ENCODE measurements around the gene PRKD1. TPM values are rescaled to one million over a fixed set of nuclear protein-coding genes. Genes with fewer than 3 reads are reported as not detected.
"Not testable (repeated sequence)": the region's sequence is repeated elsewhere in the genome, so short reads cannot be mapped to it uniquely, and the experiment has no call there.

The PRKD1 gene
- total RNA-seq, 1 donor from 2014 or later = 3.2 TPM

GRCh38 chr14:29724991-29725390 lies 202.7 kb downstream of the PRKD1 start:
- no peak for DNase-seq (ENCODE audit: missing footprints)
- intact Hi-C loops (cut with DNase I) = no loop called here
- ATAC-seq = peak; percentile 26

DNA sequence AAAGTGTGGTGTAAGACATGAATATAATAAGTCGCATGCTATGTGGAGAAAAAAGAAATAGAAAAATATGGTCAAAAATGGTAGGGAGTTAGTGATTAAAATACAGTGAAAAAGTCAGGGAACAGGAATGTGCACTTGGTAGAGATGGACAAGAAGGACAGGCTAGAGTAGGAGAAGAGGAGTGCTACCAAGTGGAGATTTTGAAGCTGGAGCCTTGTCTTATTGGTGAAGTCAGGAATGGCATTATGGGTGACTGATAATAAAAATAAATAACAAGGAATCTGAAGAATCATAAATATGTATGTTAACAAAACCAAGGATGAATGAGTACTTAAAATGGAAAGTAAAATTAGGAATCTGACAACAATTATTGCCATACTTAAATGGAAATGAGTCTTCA lies 204.8 kb downstream of the PRKD1 start:
- intact Hi-C loops (cut with DNase I) = no loop called here
- ATAC-seq (no peak), DNase-seq (ENCODE audit: missing footprints) (no peak)

GRCh38 chr14:29721586-29721985 lies 206.1 kb downstream of the PRKD1 start:
- intact Hi-C loops (cut with DNase I) = no loop called here
- DNase-seq (ENCODE audit: missing footprints) = no peak
- ATAC-seq = no peak

- no peak for ATAC-seq
- intact Hi-C loops (cut with DNase I) = loop anchor here (10.0 kb wide), 1 partner anchor 163 kb away; no protein-coding TSS in a partner anchor
- no peak for DNase-seq (ENCODE audit: missing footprints)
These were observed 209.7 kb downstream of the PRKD1 start for GRCh38 chr14:29717901-29718300.

DNA sequence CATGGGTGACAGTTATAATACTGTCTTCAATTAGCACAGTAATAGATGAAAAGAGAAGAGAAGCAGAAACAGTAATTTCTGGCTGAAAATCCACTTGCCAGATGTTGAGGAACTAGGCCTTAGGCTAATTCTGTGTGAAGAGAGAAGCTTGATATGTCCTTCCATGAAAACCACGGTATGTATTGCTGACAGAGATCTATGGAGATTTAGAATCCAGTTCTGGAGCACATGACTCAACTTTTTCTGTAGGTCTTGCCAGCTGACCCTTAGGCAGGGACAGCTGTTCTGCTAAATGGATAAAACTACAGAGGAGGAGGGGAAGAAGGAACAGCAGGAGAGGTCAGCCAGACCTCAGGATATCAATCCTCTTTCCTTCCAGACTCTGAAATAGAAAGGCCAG lies 211.5 kb downstream of the PRKD1 start:
- intact Hi-C loops (cut with DNase I) = loop anchor here (10.0 kb wide), 1 partner anchor 161 kb away; no protein-coding TSS in a partner anchor
- ATAC-seq (no peak), DNase-seq (ENCODE audit: missing footprints) (no peak)

- intact Hi-C loops (cut with DNase I) = loop anchor here (10.0 kb wide), 1 partner anchor 158 kb away; no protein-coding TSS in a partner anchor
- ATAC-seq = no peak
- DNase-seq (ENCODE audit: missing footprints) = no peak
These were observed 215.0 kb downstream of the PRKD1 start for GRCh38 chr14:29712601-29713000.

- intact Hi-C loops (cut with DNase I) = loop anchor here (10.0 kb wide), 1 partner anchor 155 kb away; no protein-coding TSS in a partner anchor
- no peak for ATAC-seq
- DNase-seq (ENCODE audit: missing footprints) = no peak
These were observed 217.6 kb downstream of the PRKD1 start for GRCh38 chr14:29710015-29710414.

DNA sequence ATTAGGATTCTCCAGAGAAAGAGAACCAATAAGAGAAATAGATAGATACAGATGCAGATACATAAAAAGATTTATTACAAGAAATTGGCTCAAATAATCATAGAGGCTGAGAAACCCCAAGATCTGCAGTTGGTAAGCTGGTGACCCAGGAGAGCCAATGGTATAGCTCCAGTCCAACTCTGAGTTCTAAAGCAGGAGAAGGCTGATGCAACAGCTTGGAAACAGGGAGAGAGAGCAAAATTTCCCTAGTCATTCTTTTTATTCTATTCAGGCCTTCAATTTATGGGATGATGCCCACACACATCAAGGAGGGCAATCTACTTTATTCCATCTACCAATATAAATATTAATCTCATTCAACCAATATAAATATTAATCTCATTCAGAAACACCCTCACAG lies 218.2 kb downstream of the PRKD1 start:
- ATAC-seq (no peak), DNase-seq (ENCODE audit: missing footprints) (no peak)
- intact Hi-C loops (cut with DNase I) = loop anchor here (10.0 kb wide), 1 partner anchor 295 kb away; no protein-coding TSS in a partner anchor

DNA sequence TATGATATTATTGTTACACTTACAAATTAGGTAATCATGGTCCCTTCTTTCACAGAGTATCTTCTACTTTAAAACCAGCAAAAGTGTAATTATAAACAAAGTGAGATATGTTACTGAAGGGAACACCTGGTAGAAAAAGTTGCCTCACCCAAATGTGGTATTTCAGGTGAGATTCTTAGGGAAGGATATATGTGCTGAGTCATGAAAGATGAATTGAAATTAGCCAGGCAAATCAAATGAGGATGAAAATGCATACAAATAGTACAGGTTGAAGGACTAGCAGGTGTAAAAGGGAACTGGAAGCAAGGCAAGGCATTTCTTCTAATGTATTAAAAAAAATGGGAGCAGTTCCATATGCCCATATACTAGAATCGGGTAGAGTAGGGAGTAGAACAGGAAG lies 220.9 kb downstream of the PRKD1 start:
- intact Hi-C loops (cut with DNase I) = loop anchor here (10.0 kb wide), 1 partner anchor 298 kb away; no protein-coding TSS in a partner anchor
- DNase-seq (ENCODE audit: missing footprints) (no peak), ATAC-seq (no peak)

DNA sequence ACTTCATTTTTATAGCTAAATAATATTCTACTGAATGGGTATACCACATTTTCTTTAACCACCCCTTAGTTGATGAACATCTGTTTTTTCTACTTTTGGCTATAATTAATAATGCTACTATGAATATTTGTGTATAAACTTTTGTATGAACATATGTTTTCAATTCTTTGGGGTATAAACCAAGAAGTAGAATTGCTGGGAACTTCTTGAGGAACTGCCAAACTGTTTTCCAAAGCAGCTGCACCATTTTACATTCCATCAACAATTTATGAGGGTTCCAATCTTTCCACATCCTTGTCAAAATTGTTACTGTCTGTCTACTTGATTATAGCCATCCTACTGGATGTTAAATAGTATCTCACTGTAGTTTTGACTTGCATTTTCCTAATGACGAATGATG lies 221.8 kb downstream of the PRKD1 start:
- ATAC-seq = no peak
- no peak for DNase-seq (ENCODE audit: missing footprints)

DNA sequence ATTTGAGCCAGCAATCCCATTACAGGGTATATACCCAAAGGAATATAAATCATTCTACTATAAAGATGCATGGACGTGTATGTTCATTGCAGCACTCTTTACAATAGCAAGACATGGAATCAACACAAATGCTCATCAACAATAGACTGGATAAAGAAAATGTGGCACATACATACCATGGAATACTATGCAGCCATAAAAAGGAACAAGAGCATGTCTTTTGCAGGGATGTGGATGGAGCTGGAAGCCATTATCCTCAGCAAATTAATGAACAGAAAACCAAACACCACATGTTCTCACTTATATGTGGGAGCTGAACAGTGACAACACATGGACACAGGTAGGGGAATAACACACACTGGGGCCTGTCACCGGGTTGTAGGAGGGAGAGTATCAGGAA lies 238.1 kb downstream of the PRKD1 start:
- intact Hi-C loops (cut with DNase I); DNase-seq (ENCODE audit: missing footprints); ATAC-seq: not testable (repeated sequence)

More for the DNA sequence above, 221.8 kb downstream of the PRKD1 start:
- intact Hi-C loops (cut with DNase I) = loop anchor here (10.0 kb wide), 1 partner anchor 299 kb away; no protein-coding TSS in a partner anchor

DNA sequence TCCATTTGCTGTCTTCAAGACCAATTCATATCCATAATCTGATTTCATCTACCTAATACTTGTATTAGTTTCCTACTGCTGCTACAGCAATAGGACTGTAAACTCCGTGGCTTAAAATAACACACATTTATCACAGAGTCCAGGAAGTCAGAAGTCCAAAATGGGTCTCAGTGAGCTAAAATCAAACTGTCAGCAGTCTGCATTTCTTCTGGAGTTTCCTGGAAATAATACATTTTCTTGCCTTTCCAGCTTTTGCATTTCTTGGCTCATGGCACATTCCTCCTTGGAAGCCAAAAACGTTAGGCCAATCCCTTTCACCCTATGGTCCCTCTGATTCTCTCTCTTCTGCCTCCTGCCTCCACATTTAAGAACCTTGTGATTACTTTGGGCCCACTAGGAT lies 239.8 kb downstream of the PRKD1 start:
- intact Hi-C loops (cut with DNase I) = no loop called here
- no peak for DNase-seq (ENCODE audit: missing footprints)

GRCh38 chr14:29687071-29687765 lies 240.4 kb downstream of the PRKD1 start:
- intact Hi-C loops (cut with DNase I) = no loop called here
- ATAC-seq (no peak), DNase-seq (ENCODE audit: missing footprints) (no peak)

More for the DNA sequence above, 239.8 kb downstream of the PRKD1 start:
- ATAC-seq = no peak

DNA sequence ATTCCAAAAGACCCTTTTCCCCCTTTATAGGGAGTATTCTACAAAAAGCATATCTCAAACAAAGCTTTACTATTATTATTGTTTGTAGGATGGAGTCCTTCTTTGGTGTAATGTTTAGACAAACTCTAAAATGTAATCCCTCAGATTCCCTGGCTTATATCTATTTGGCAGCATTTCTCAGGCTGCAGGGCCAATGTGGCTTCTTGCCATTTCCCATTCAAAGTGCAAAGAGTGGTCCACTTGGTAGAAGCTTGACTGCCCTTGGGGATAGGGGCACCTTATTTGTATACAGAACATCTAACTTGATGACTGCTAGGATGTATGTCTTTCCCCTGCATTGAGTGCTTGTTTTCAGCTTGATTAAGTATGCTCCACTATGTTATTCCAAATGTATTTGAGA lies 242.7 kb downstream of the PRKD1 start:
- intact Hi-C loops (cut with DNase I) = no loop called here
- ATAC-seq = no peak
- no peak for DNase-seq (ENCODE audit: missing footprints)

DNA sequence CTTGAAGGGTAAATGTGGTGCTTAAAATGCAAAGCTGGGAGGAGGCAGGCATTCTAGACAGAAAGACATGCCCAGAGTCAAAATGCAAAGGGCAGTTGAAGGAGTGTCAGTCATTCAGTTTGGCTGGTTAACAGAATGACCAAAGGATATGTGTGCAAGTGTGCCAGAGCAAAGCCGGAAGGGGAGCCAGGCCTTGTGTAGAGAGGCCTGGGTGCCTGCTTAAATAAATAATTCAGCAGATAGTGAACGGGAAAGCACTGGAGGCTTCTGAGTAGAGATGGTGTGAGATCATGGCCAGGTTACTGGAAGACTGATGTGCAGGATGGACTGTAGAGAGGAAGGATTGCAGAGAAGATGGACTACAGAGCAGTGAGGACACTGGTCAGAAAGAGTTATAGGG lies 244.9 kb downstream of the PRKD1 start:
- ATAC-seq (no peak), DNase-seq (ENCODE audit: missing footprints) (no peak)
- intact Hi-C loops (cut with DNase I) = no loop called here

- ATAC-seq (no peak), DNase-seq (ENCODE audit: missing footprints) (no peak)
- intact Hi-C loops (cut with DNase I) = no loop called here
These were observed 246.3 kb downstream of the PRKD1 start for GRCh38 chr14:29681316-29681715.

- intact Hi-C loops (cut with DNase I) = no loop called here
- no peak for DNase-seq (ENCODE audit: missing footprints)
These were observed 252.9 kb downstream of the PRKD1 start for GRCh38 chr14:29674566-29675285.

GRCh38 chr14:29672831-29673230 lies 254.8 kb downstream of the PRKD1 start:
- intact Hi-C loops (cut with DNase I) = no loop called here
- no peak for DNase-seq (ENCODE audit: missing footprints)
- ATAC-seq = no peak

More at GRCh38 chr14:29674566-29675285, 252.9 kb downstream of the PRKD1 start:
- no peak for ATAC-seq

DNA sequence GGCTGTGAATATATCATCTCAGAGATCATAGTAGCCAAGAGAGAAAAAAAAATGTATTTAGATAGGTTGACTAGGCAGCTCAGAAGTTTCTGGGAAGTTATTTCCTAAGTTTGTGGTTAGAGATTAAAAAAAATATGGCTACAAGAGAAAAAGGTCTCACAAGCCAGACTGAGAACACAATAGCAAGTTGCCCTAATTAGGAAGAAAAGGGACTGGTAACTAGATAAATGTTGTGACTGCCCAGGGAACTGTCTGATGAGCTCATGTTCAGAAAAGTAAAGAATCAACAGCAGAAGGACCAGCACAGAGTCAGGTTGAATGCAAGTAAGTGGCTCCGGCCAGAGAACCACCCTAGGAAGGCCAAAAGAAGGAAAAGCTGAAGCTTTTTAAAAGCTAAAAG lies 256.6 kb downstream of the PRKD1 start:
- intact Hi-C loops (cut with DNase I) = no loop called here
- ATAC-seq (no peak), DNase-seq (ENCODE audit: missing footprints) (no peak)

- intact Hi-C loops (cut with DNase I) = no loop called here
These were observed 259.4 kb downstream of the PRKD1 start for GRCh38 chr14:29668201-29668600.

More at GRCh38 chr14:29668201-29668600, 259.4 kb downstream of the PRKD1 start:
- no peak for DNase-seq (ENCODE audit: missing footprints)
- no peak for ATAC-seq
